ENCODE results near the gene DEFB116.

The DEFB116 gene

DNA sequence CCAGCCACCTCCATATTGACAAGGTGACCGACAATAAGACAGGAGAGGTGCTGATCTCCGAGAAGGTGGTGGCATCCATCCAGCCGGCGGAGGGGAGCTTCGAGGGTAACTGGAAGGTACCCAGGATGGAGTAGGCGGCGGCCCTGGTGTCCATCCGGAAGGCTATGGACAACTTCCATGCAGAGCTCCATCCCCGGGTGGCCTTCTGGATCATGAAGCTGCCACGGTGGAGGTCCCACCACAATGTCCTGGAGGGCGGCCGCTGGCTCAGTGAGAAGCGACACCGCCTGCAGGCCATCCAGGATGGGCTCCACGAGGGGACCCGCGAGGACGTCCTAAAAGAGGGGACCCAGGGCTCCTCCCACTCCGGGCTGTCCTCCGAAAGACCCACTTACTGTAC is 33.9 kb downstream of the DEFB116 start:
- no peak overlapping the region for H3K4me3 ChIP-seq
- TF ChIP-seq, protein P1, sequence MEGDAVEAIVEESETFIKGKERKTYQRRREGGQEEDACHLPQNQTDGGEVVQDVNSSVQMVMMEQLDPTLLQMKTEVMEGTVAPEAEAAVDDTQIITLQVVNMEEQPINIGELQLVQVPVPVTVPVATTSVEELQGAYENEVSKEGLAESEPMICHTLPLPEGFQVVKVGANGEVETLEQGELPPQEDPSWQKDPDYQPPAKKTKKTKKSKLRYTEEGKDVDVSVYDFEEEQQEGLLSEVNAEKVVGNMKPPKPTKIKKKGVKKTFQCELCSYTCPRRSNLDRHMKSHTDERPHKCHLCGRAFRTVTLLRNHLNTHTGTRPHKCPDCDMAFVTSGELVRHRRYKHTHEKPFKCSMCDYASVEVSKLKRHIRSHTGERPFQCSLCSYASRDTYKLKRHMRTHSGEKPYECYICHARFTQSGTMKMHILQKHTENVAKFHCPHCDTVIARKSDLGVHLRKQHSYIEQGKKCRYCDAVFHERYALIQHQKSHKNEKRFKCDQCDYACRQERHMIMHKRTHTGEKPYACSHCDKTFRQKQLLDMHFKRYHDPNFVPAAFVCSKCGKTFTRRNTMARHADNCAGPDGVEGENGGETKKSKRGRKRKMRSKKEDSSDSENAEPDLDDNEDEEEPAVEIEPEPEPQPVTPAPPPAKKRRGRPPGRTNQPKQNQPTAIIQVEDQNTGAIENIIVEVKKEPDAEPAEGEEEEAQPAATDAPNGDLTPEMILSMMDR (IDR thresholded peaks at IDR 0.05), result no peak
- DNase-seq (ENCODE audit: low spot score), result no peak
- no peak overlapping the region for H3K27ac ChIP-seq

DNA sequence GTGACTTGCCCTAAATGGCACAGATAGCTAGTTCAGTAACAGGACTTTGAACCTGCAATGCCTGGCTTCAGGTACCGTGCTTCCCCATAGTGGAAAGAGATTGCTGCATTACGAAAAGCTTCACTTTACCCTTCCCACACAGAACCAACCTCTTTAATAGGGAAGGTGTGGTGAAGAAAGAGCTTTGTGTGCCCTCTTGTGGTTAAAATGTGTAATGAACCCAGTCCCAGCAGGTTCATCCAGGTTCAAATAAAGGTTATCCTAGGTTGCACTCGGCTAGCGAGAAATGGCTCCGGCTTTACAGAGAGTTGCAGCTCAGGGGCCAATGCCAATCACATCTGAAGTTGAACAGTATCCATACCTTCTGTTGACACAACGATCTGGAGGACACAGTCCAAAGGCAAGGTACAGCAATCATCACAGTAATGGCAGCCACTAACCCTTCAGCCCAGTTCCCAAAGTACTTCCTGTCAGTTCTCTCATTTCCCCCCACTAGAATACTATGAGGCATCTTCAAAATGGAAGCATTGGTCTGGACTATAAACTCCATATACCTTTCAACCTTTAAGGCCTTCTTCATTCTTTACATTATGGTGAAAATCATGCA is 48.0 kb downstream of the DEFB116 start:
- Histone ChIP-seq H3K27ac (no peak overlapping the region), H3K4me3 (no peak overlapping the region)
- TF ChIP-seq, protein P1 (IDR thresholded peaks at IDR 0.05), result peak; percentile 11
- no peak for DNase-seq (ENCODE audit: low spot score)

DNA sequence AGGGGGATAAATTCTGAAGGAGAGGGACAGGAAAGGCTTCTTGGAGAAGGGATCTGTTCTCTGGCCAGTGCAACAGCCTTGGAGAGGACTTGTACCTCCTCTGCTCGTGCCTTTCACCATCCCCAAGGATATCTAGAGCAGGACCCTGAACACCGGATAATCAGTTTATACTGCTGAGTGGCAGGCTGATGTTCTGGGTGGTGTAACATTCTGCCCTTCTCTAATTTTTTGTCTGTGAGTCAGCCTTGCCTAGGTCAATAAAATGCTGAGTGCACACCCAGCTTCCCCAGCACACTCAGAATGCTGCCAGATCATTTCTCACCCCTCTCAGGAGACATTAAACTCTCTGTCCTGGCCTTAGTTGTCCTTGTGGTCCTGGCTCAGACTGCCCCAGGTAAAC is 51.0 kb downstream of the DEFB116 start, which contains the start of gene DEFB115:
DEFB115 (plus strand) TSS at position 301 of the 400 bp plus-strand sequence; CDS start at position 301, 0 bp downstream.
- H3K27ac ChIP-seq, result no peak within 1 kb of the TSS
- TF ChIP-seq, protein P1 (IDR thresholded peaks at IDR 0.05), result no peak
- H3K4me3 ChIP-seq, result no peak within 1 kb of the TSS
- DNase-seq (ENCODE audit: low spot score), result no peak

DNA sequence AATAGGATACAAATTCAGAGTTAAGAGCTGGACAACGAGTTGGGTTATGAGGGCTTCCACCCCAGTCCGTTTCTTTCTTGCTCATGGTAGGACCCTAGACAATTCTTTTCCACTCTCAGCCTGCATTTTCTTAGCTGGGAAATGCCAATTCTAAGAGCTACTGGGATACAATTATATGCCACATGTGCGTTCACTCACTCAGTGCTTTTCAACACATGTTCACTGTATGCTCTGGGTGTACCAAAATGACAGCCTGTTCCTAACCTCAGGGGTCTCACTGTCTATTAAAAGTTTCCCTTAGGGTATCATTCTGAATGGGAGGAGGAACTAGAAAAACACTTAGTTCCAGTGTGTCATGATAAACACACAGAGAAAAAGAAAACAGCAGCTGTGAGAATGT is 51.4 kb downstream of the DEFB116 start:
- H3K4me3 ChIP-seq, result no peak overlapping the region
- no peak for DNase-seq (ENCODE audit: low spot score)
- no peak overlapping the region for H3K27ac ChIP-seq
- TF ChIP-seq, protein P1 (IDR thresholded peaks at IDR 0.05), result no peak
